HUES6 (cell line): Measurements from ENCODE around the gene GTF3C5.

Experiments
- H3K27ac ChIP-seq: 2 replicates; pipeline ENCODE4 v1.7.0; 2013; ENCODE audit warnings: low read depth, mild to moderate bottlenecking, low read length, inconsistent platforms
- H3K27me3 ChIP-seq: 2 replicates; pipeline ENCODE4 v1.6.1; 2013; ENCODE audit warnings: low read length; ENCODE audit not compliant: control insufficient read depth, insufficient read depth
- H3K36me3 ChIP-seq: 2 replicates; pipeline ENCODE4 v1.6.1; 2013; ENCODE audit warnings: low read length; ENCODE audit not compliant: control insufficient read depth, insufficient read depth
- H3K4me1 ChIP-seq: 2 replicates; pipeline ENCODE4 v1.6.1; 2013; ENCODE audit warnings: low read length; ENCODE audit not compliant: control insufficient read depth, insufficient read depth
- H3K4me3 ChIP-seq: 2 replicates; pipeline ENCODE4 v1.5.1; 2013; ENCODE audit warnings: low read depth, low read length
- H3K9ac ChIP-seq: one replicate; pipeline ENCODE4 v1.6.1; 2013; ENCODE audit warnings: mild to moderate bottlenecking, low read length
- H3K9me3 ChIP-seq: 2 replicates; pipeline ENCODE4 v1.6.1; 2013; ENCODE audit warnings: low read depth, low read length; ENCODE audit not compliant: control insufficient read depth, insufficient read depth

Gene GTF3C5

GRCh38 chr9:133048595-133048994, 17.8 kb downstream of the GTF3C5 start:
- H3K27ac ChIP-seq = no peak overlapping the region
- peaks cover 88% of the 10 kb centered on the region for H3K36me3 ChIP-seq
- no peak overlapping the region for H3K9ac ChIP-seq
- no peaks in the 10 kb centered on the region for H3K4me1 ChIP-seq
- H3K27me3 ChIP-seq = no peaks in the 10 kb centered on the region
- no peaks in the 10 kb centered on the region for H3K9me3 ChIP-seq
- H3K4me3 ChIP-seq = no peak overlapping the region

- Histone ChIP-seq H3K9me3 (no peaks in the 10 kb centered on the region), H3K36me3 (peaks cover 88% of the 10 kb centered on the region), H3K9ac (no peak overlapping the region), H3K27ac (no peak overlapping the region), H3K27me3 (no peaks in the 10 kb centered on the region), H3K4me3 (no peak overlapping the region), H3K4me1 (no peaks in the 10 kb centered on the region)
Observed at GRCh38 chr9:133049043-133049442, 18.2 kb downstream of the GTF3C5 start.

- Histone ChIP-seq H3K9me3 (no peaks in the 10 kb centered on the region), H3K9ac (no peak overlapping the region), H3K27ac (no peak overlapping the region), H3K27me3 (no peaks in the 10 kb centered on the region), H3K36me3 (peaks cover 88% of the 10 kb centered on the region), H3K4me1 (no peaks in the 10 kb centered on the region), H3K4me3 (no peak overlapping the region)
Observed at GRCh38 chr9:133050142-133050541, 19.3 kb downstream of the GTF3C5 start.

GRCh38 chr9:133050781-133051180, 20.0 kb downstream of the GTF3C5 start:
- Histone ChIP-seq H3K27me3 (no peaks in the 10 kb centered on the region), H3K9ac (no peak overlapping the region), H3K36me3 (peaks cover 90% of the 10 kb centered on the region), H3K9me3 (no peaks in the 10 kb centered on the region), H3K4me1 (no peaks in the 10 kb centered on the region), H3K4me3 (no peak overlapping the region), H3K27ac (no peak overlapping the region)

GRCh38 chr9:133051281-133051900, 20.6 kb downstream of the GTF3C5 start:
- H3K4me3 ChIP-seq = no peak overlapping the region
- H3K36me3 ChIP-seq = peaks cover 90% of the 10 kb centered on the region
- no peaks in the 10 kb centered on the region for H3K27me3 ChIP-seq
- no peaks in the 10 kb centered on the region for H3K4me1 ChIP-seq
- no peaks in the 10 kb centered on the region for H3K9me3 ChIP-seq
- H3K27ac ChIP-seq = no peak overlapping the region
- no peak overlapping the region for H3K9ac ChIP-seq

GRCh38 chr9:133051966-133052539, 21.3 kb downstream of the GTF3C5 start:
- no peak overlapping the region for H3K27ac ChIP-seq
- H3K36me3 ChIP-seq = peaks cover 90% of the 10 kb centered on the region
- H3K4me3 ChIP-seq = no peak overlapping the region
- H3K9me3 ChIP-seq = no peaks in the 10 kb centered on the region
- H3K4me1 ChIP-seq = no peaks in the 10 kb centered on the region
- H3K9ac ChIP-seq = no peak overlapping the region
- H3K27me3 ChIP-seq = no peaks in the 10 kb centered on the region

GRCh38 chr9:133054194-133054890, 23.5 kb downstream of the GTF3C5 start:
- Histone ChIP-seq H3K4me3 (no peak overlapping the region), H3K9me3 (no peaks in the 10 kb centered on the region), H3K27ac (no peak overlapping the region), H3K27me3 (no peaks in the 10 kb centered on the region; the same call in 1 of the 2 replicates), H3K36me3 (peaks cover 90% of the 10 kb centered on the region), H3K9ac (no peak overlapping the region), H3K4me1 (peaks cover 9% of the 10 kb centered on the region)

- H3K27me3 ChIP-seq = no peaks in the 10 kb centered on the region; the same call in 1 of the 2 replicates
- H3K27ac ChIP-seq = no peak overlapping the region
- H3K4me3 ChIP-seq = no peak overlapping the region
- H3K36me3 ChIP-seq = peaks cover 83% of the 10 kb centered on the region
- H3K9ac ChIP-seq = no peak overlapping the region
- H3K9me3 ChIP-seq = no peaks in the 10 kb centered on the region
- peaks cover 15% of the 10 kb centered on the region for H3K4me1 ChIP-seq
Observed at GRCh38 chr9:133054966-133055365, 24.2 kb downstream of the GTF3C5 start.

GRCh38 chr9:133055788-133056420, 25.1 kb downstream of the GTF3C5 start:
- no peak overlapping the region for H3K4me3 ChIP-seq
- no peak overlapping the region for H3K27ac ChIP-seq
- H3K27me3 ChIP-seq = no peaks in the 10 kb centered on the region; the same call in 1 of the 2 replicates
- H3K36me3 ChIP-seq = peaks cover 74% of the 10 kb centered on the region
- H3K4me1 ChIP-seq = peaks cover 21% of the 10 kb centered on the region
- no peaks in the 10 kb centered on the region for H3K9me3 ChIP-seq
- no peak overlapping the region for H3K9ac ChIP-seq

- Histone ChIP-seq H3K4me3 (no peak overlapping the region), H3K9ac (no peak overlapping the region), H3K4me1 (peaks cover 27% of the 10 kb centered on the region), H3K9me3 (no peaks in the 10 kb centered on the region), H3K27me3 (no peaks in the 10 kb centered on the region; the same call in 1 of the 2 replicates), H3K36me3 (peaks cover 68% of the 10 kb centered on the region), H3K27ac (no peak overlapping the region)
Observed at GRCh38 chr9:133056533-133056932, 25.7 kb downstream of the GTF3C5 start.

GRCh38 chr9:133057006-133057405, 26.2 kb downstream of the GTF3C5 start:
- peaks cover 63% of the 10 kb centered on the region for H3K36me3 ChIP-seq
- H3K9me3 ChIP-seq = no peaks in the 10 kb centered on the region
- no peaks in the 10 kb centered on the region; the same call in 1 of the 2 replicates for H3K27me3 ChIP-seq
- peaks cover 30% of the 10 kb centered on the region for H3K4me1 ChIP-seq
- H3K27ac ChIP-seq = no peak overlapping the region
- no peak overlapping the region for H3K9ac ChIP-seq
- no peak overlapping the region for H3K4me3 ChIP-seq
